ENCODE data around the gene PIGK.
"Not testable (repeated sequence)": the region's sequence is repeated elsewhere in the genome, so short reads cannot be mapped to it uniquely, and the experiment has no call there.

PIGK gene

GRCh38 chr1:77219166-77219887 is at the start of gene PIGK:
TSS of gene PIGK (minus strand) at chr1:77219430. CDS start at chr1:77219402, 28 bp downstream.
- peak; percentile 93 for DNase-seq

GRCh38 chr1:77267035-77267434 is 47.8 kb upstream of the PIGK start:
- DNase-seq, result no peak

GRCh38 chr1:77265180-77265579 is 46.0 kb upstream of the PIGK start:
- no peak for DNase-seq

- no peak for DNase-seq
Observed at GRCh38 chr1:77263708-77264107, 44.5 kb upstream of the PIGK start.

- no peak for DNase-seq
Observed at GRCh38 chr1:77253211-77253610, 34.0 kb upstream of the PIGK start.

GRCh38 chr1:77250126-77250525 is 30.9 kb upstream of the PIGK start:
- DNase-seq, result no peak

GRCh38 chr1:77245830-77246229 is 26.6 kb upstream of the PIGK start:
- no peak for DNase-seq

- no peak for DNase-seq
Observed at GRCh38 chr1:77239311-77239710, 20.1 kb upstream of the PIGK start.

GRCh38 chr1:77238462-77238861 is 19.2 kb upstream of the PIGK start:
- no peak for DNase-seq

GRCh38 chr1:77234943-77235342 is 15.7 kb upstream of the PIGK start:
- no peak for DNase-seq

- DNase-seq, result no peak
Observed at GRCh38 chr1:77234096-77234495, 14.9 kb upstream of the PIGK start.

- no peak for DNase-seq
Observed at GRCh38 chr1:77232829-77233228, 13.6 kb upstream of the PIGK start.

- no peak for DNase-seq
Observed at GRCh38 chr1:77230051-77230450, 10.8 kb upstream of the PIGK start.

GRCh38 chr1:77228836-77229235 is 9.6 kb upstream of the PIGK start:
- no peak for DNase-seq

GRCh38 chr1:77227381-77227780 is 8.2 kb upstream of the PIGK start:
- DNase-seq, result no peak

- no peak for DNase-seq
Observed at GRCh38 chr1:77222496-77222895, 3.3 kb upstream of the PIGK start.

- DNase-seq, result no peak
Observed at GRCh38 chr1:77220687-77221463, 1.6 kb upstream of the PIGK start.

GRCh38 chr1:77218477-77219165 is 609 bp downstream of the PIGK start:
- DNase-seq, result no peak

GRCh38 chr1:77204043-77204442 is 15.2 kb downstream of the PIGK start:
- not testable (repeated sequence) for DNase-seq

- no peak for DNase-seq
Observed at GRCh38 chr1:77202751-77203150, 16.5 kb downstream of the PIGK start.

GRCh38 chr1:77200806-77201205 is 18.4 kb downstream of the PIGK start:
- no peak for DNase-seq

GRCh38 chr1:77200293-77200692 is 18.9 kb downstream of the PIGK start:
- DNase-seq, result no peak

GRCh38 chr1:77197351-77197750 is 21.9 kb downstream of the PIGK start:
- DNase-seq, result no peak

GRCh38 chr1:77193951-77194350 is 25.3 kb downstream of the PIGK start:
- no peak for DNase-seq

Measured in femur (tissue), 1 donor.